PC-3 (cell line): ENCODE results near the gene ANKRD13C. TPM values are rescaled to one million over a fixed set of nuclear protein-coding genes. Genes with fewer than 3 reads are reported as not detected.

ENCODE experiments used
- ATAC-seq: fragments of 200-7000 bp; cut with Tn5 transposase; 2 replicates; pipeline ENCODE4 v1.9.1; 2020; ENCODE audit warnings: mild to moderate bottlenecking, moderate library complexity
- BruUV-seq: library from RNA; stranded (reverse); fragments of 400-500 nt; replicated peaks from 2 replicates; lab custom pipeline; 2021; lab: Mats Ljungman, UMichigan
- CTCF ChIA-PET: fragments of 300-600 bp; sonication (Branson Sonifier 250); formaldehyde crosslinking; loops from one replicate; lab custom pipeline; 2022; ENCODE audit warnings: antibody characterized with exemption; lab: Charles Lee
- POLR2A ChIA-PET: fragments of 300-600 bp; sonication (Branson Sonifier 250); formaldehyde crosslinking; loops from one replicate; lab custom pipeline; 2022; ENCODE audit warnings: antibody characterized with exemption; ENCODE audit not compliant: unreplicated experiment; lab: Charles Lee
- DNase-seq: peaks from one replicate; pipeline ENCODE4 v3.0.0-alpha.2; 2015
- H2AFZ ChIP-seq: fragments of 300-600 bp; sonication (generic); 2 replicates; pipeline ENCODE4 v1.6.0; 2016; ENCODE audit warnings: antibody characterized with exemption, low read length
- H3F3A ChIP-seq: fragments of 300-600 bp; sonication (generic); one replicate; pipeline ENCODE4 v1.6.0; 2017; ENCODE audit warnings: antibody characterized with exemption, low read length, control low read depth, mild to moderate bottlenecking; ENCODE audit not compliant: unreplicated experiment
- H3K27ac ChIP-seq: fragments of 300-600 bp; sonication (generic); 2 replicates; pipeline ENCODE4 v1.5.1; 2016; ENCODE audit warnings: mild to moderate bottlenecking, low read length
- H3K27me3 ChIP-seq: fragments of 300-600 bp; sonication (generic); 2 replicates; pipeline ENCODE4 v1.6.1; 2016; ENCODE audit warnings: low read length, mixed read lengths
- H3K36me3 ChIP-seq: fragments of 300-600 bp; sonication (generic); 2 replicates; pipeline ENCODE4 v1.6.1; 2016; ENCODE audit warnings: low read depth, mixed run types, low read length, mixed read lengths
- H3K4me1 ChIP-seq: fragments of 300-600 bp; sonication (generic); 2 replicates; pipeline ENCODE4 v1.5.1; 2016; ENCODE audit warnings: low read length; ENCODE audit not compliant: insufficient read depth
- H3K4me2 ChIP-seq: fragments of 300-600 bp; sonication (generic); 2 replicates; pipeline ENCODE4 v1.6.0; 2016; ENCODE audit warnings: low read length
- H3K4me3 ChIP-seq: fragments of 300-600 bp; sonication (generic); 2 replicates; pipeline ENCODE4 v1.5.1; 2016; ENCODE audit warnings: mild to moderate bottlenecking, low read length, mixed read lengths
- H3K79me2 ChIP-seq: fragments of 300-600 bp; sonication (generic); 2 replicates; pipeline ENCODE4 v1.6.1; 2017; ENCODE audit warnings: low read length, mixed read lengths
- H3K9ac ChIP-seq: fragments of 300-600 bp; sonication (generic); 2 replicates; pipeline ENCODE4 v1.6.0; 2016; ENCODE audit warnings: mild to moderate bottlenecking, low read length
- H3K9me2 ChIP-seq: fragments of 300-600 bp; sonication (generic); replicated peaks from 2 replicates; pipeline ENCODE4 v1.6.1; 2016; ENCODE audit warnings: mixed run types, low read length, mixed read lengths
- H3K9me3 ChIP-seq: fragments of 300-600 bp; sonication (generic); 2 replicates; pipeline ENCODE4 v1.6.1; 2016; ENCODE audit warnings: low read length, mixed read lengths
- H4K20me1 ChIP-seq: fragments of 300-600 bp; sonication (generic); 2 replicates; pipeline ENCODE4 v1.6.1; 2016; ENCODE audit warnings: low read length, mixed read lengths
- CTCF ChIP-seq: fragments of 300-600 bp; sonication (generic); conservative IDR thresholded peaks from 2 replicates; pipeline ENCODE4 v1.5.1; 2017; ENCODE audit warnings: antibody characterized with exemption, low read depth, mild to moderate bottlenecking, low read length
- EZH2 ChIP-seq: fragments of 300-600 bp; sonication (generic); IDR thresholded peaks from one replicate; pipeline ENCODE4 v1.6.1; 2017; ENCODE audit warnings: antibody characterized with exemption, mild to moderate bottlenecking, low read length; ENCODE audit not compliant: unreplicated experiment
- EZH2phosphoT487 ChIP-seq: fragments of 300-600 bp; sonication (generic); IDR thresholded peaks from 2 replicates; pipeline ENCODE4 v1.6.1; 2018; ENCODE audit warnings: mild to moderate bottlenecking, antibody characterized with exemption, low read length, borderline replicate concordance
- intact Hi-C: fragments of 100-400 bp; cut with micrococcal nuclease; formaldehyde crosslinking; loops from 2 replicates; pipeline ENCODE4 v1.9.0; 2023
- total RNA-seq: library from RNA; depleted of rRNA; stranded (reverse); fragments of >200 nt; gene quantifications from 2 replicates; pipeline ENCODE4 v1.2.3, GENCODE V29; 2014

Gene ANKRD13C
- total RNA-seq, 1 experiment from 2014 or later, result 41.5 TPM

- Histone ChIP-seq H3K36me3 (peaks cover 8% of the 10 kb centered on the region; the same call in 1 of the 2 replicates), H4K20me1 (no peaks in the 10 kb centered on the region), H3K4me1 (no peaks in the 10 kb centered on the region), H3K27me3 (no peaks in the 10 kb centered on the region), H3K9me3 (no peaks in the 10 kb centered on the region), H3K4me2 (no peak overlapping the region), H2AFZ (no peak overlapping the region), H3K79me2 (no peaks in the 10 kb centered on the region), H3K27ac (no peak overlapping the region), H3K4me3 (no peak overlapping the region), H3F3A (no peaks in the 10 kb centered on the region), H3K9me2 (no peaks in the 10 kb centered on the region), H3K9ac (no peak overlapping the region)
- ATAC-seq (no peak), DNase-seq (no peak)
- TF ChIP-seq EZH2phosphoT487, result no peak
- TF ChIP-seq EZH2, result no peak
- no peak for TF ChIP-seq CTCF
- intact Hi-C loops, result no loop called here
- ChIA-PET CTCF (no interaction called here), POLR2A (no interaction called here)
- no TSS peak for BruUV-seq
Measured at GRCh38 chr1:70284366-70284765, 70.2 kb downstream of the ANKRD13C start.

- Histone ChIP-seq H3K36me3 (peaks cover 15% of the 10 kb centered on the region), H3K4me3 (no peak overlapping the region), H3K27me3 (no peaks in the 10 kb centered on the region), H3K9me2 (no peaks in the 10 kb centered on the region), H3K79me2 (no peaks in the 10 kb centered on the region), H3F3A (no peaks in the 10 kb centered on the region), H4K20me1 (no peaks in the 10 kb centered on the region), H3K4me1 (no peaks in the 10 kb centered on the region), H3K4me2 (no peak overlapping the region), H3K9ac (no peak overlapping the region), H2AFZ (no peak overlapping the region), H3K27ac (no peak overlapping the region), H3K9me3 (no peaks in the 10 kb centered on the region)
- ATAC-seq (no peak), DNase-seq (no peak)
- BruUV-seq, result no TSS peak
- intact Hi-C loops, result no loop called here
- POLR2A ChIA-PET, result no interaction called here
- CTCF ChIA-PET, result no interaction called here
- TF ChIP-seq CTCF, result no peak
- no peak for TF ChIP-seq EZH2phosphoT487
- TF ChIP-seq EZH2, result no peak
Measured at GRCh38 chr1:70278710-70279109, 75.8 kb downstream of the ANKRD13C start.

- CTCF ChIA-PET, result no interaction called here
- Histone ChIP-seq H3K4me1 (no peaks in the 10 kb centered on the region), H3F3A (no peaks in the 10 kb centered on the region), H3K27ac (no peak overlapping the region), H3K9me3 (no peaks in the 10 kb centered on the region), H3K4me3 (no peak overlapping the region), H3K79me2 (no peaks in the 10 kb centered on the region), H3K9ac (no peak overlapping the region), H3K4me2 (no peak overlapping the region), H4K20me1 (no peaks in the 10 kb centered on the region), H3K27me3 (no peaks in the 10 kb centered on the region), H2AFZ (no peak overlapping the region), H3K36me3 (peaks cover 19% of the 10 kb centered on the region), H3K9me2 (no peaks in the 10 kb centered on the region)
- DNase-seq (no peak), ATAC-seq (no peak)
- intact Hi-C loops, result no loop called here
- TF ChIP-seq EZH2phosphoT487, result no peak
- TF ChIP-seq CTCF, result no peak
- TF ChIP-seq EZH2, result no peak
- POLR2A ChIA-PET, result no interaction called here
- BruUV-seq, result no TSS peak
Measured at GRCh38 chr1:70277875-70278274, 76.6 kb downstream of the ANKRD13C start.
